GM18526 (cell line): ENCODE measurements around the gene ZNF683.

Experiments
- POLR2A ChIP-seq: IDR thresholded peaks from 3 replicates; pipeline ENCODE4 v1.6.1; 2011; ENCODE audit not compliant: insufficient read length; ENCODE audit errors: extremely low read depth

Gene ZNF683

GRCh38 chr1:26367441-26367840, 5.1 kb downstream of the ZNF683 start:
- no peak for TF ChIP-seq POLR2A

GRCh38 chr1:26364956-26365355, 7.6 kb downstream of the ZNF683 start:
- no peak for TF ChIP-seq POLR2A

- no peak for TF ChIP-seq POLR2A
Measured at GRCh38 chr1:26363549-26364448, 8.8 kb downstream of the ZNF683 start.

GRCh38 chr1:26362331-26362730, 10.2 kb downstream of the ZNF683 start:
- TF ChIP-seq POLR2A, result no peak

- no peak for TF ChIP-seq POLR2A
Measured at GRCh38 chr1:26361605-26362122, 10.9 kb downstream of the ZNF683 start.

GRCh38 chr1:26360807-26361604, 11.5 kb downstream of the ZNF683 start:
- TF ChIP-seq POLR2A, result no peak

GRCh38 chr1:26359981-26360806, 12.4 kb downstream of the ZNF683 start:
- TF ChIP-seq POLR2A, result no peak

- no peak for TF ChIP-seq POLR2A
Measured at GRCh38 chr1:26358411-26359384, 13.9 kb downstream of the ZNF683 start.

- TF ChIP-seq POLR2A, result no peak
Measured at GRCh38 chr1:26357121-26357602, 15.4 kb downstream of the ZNF683 start.

GRCh38 chr1:26356106-26356505, 16.4 kb downstream of the ZNF683 start:
- TF ChIP-seq POLR2A, result no peak

- TF ChIP-seq POLR2A, result no peak
Measured at GRCh38 chr1:26354972-26355371, 17.6 kb downstream of the ZNF683 start.

- no peak for TF ChIP-seq POLR2A
Measured at GRCh38 chr1:26353976-26354820, 18.4 kb downstream of the ZNF683 start, which contains the start of gene CRYBG2. TSS of gene CRYBG2 (minus strand) at chr1:26354130. CDS start at chr1:26346657, 7,473 bp downstream.

- no peak for TF ChIP-seq POLR2A
Measured at GRCh38 chr1:26353210-26353859, 19.2 kb downstream of the ZNF683 start.

- no peak for TF ChIP-seq POLR2A
Measured at GRCh38 chr1:26352338-26352679, 20.2 kb downstream of the ZNF683 start.
